K562 (cell line): ENCODE results near the gene OBSCN. TPM values are rescaled to one million over a fixed set of nuclear protein-coding genes. Genes with fewer than 3 reads are reported as not detected.

Experiments
- CHCHD3 ChIP-seq: fragments of 250-450 bp; sonication (Bioruptor Pico); IDR thresholded peaks from 2 replicates; pipeline ENCODE4 v2.1.2; 2022; ENCODE audit warnings: mild to moderate bottlenecking
- COPS2 ChIP-seq: fragments of 450-650 bp; conservative IDR thresholded peaks from 2 replicates; pipeline ENCODE4 v1.6.1; 2016; ENCODE audit warnings: mild to moderate bottlenecking, moderate library complexity
- MECOM ChIP-seq: fragments of 250-450 bp; sonication (Bioruptor Pico); IDR thresholded peaks from 2 replicates; pipeline ENCODE4 v1.8.0; 2022; ENCODE audit warnings: inconsistent platforms
- MXD1 ChIP-seq: fragments of 250-450 bp; sonication (Bioruptor Pico); IDR thresholded peaks from 2 replicates; pipeline ENCODE4 v1.8.0; 2021; ENCODE audit warnings: borderline replicate concordance, mild to moderate bottlenecking, moderate library complexity; ENCODE audit not compliant: poor library complexity, severe bottlenecking
- MYBL2 ChIP-seq, 2 experiments: fragments of 450-650 bp in 1 of 2; sonication (generic) in 1 of 2; formaldehyde crosslinking in 1 of 2; IDR thresholded peaks; 2 replicates each; pipeline versions ENCODE4 v1.6.1 to v1.8.1; 2017 to 2022; ENCODE audit warnings: borderline replicate concordance in 1 of 2, inconsistent platforms in 1 of 2, low read depth in 1 of 2, mild to moderate bottlenecking in 1 of 2, missing genetic modification reagents in 1 of 2, moderate library complexity in 1 of 2
- MYC ChIP-seq, 2 experiments: fragments of 250-450 bp in 1 of 2; sonication (Bioruptor Pico) in 1 of 2; IDR thresholded peaks; 2 replicates each; pipeline versions ENCODE4 v1.5.1 to v1.6.1; 2012 to 2021; ENCODE audit warnings: low read depth in 2 of 2, borderline replicate concordance in 1 of 2, improper control_type of control experiment in 1 of 2, low read length in 1 of 2, mild to moderate bottlenecking in 1 of 2, moderate library complexity in 1 of 2
- NR2C2 ChIP-seq, 2 experiments: fragments of 200-800 bp in 1 of 2; sonication (Bioruptor generic) in 1 of 2; sonication (generic) in 1 of 2; formaldehyde crosslinking in 1 of 2; IDR thresholded peaks; 2 replicates each; pipeline versions ENCODE4 v1.6.1 to v1.8.0; 2016 to 2022; ENCODE audit warnings: mild to moderate bottlenecking in 1 of 2, missing compliant biosample characterization in 1 of 2, missing genetic modification characterization in 1 of 2, missing genetic modification reagents in 1 of 2
- PRPF4 ChIP-seq: fragments of 200-400 bp; formaldehyde crosslinking; IDR thresholded peaks from one replicate; pipeline ENCODE4 v1.6.1; 2017; ENCODE audit warnings: low read length, low read depth, mild to moderate bottlenecking; ENCODE audit not compliant: insufficient read depth, poor library complexity, severe bottlenecking
- PTRF ChIP-seq: fragments of 450-650 bp; IDR thresholded peaks from 2 replicates; pipeline ENCODE4 v1.6.1; 2016; ENCODE audit warnings: mild to moderate bottlenecking, missing genetic modification characterization, missing compliant biosample characterization
- SNRNP70 ChIP-seq: fragments of 200-400 bp; formaldehyde crosslinking; optimal IDR thresholded peaks from 2 replicates; pipeline ENCODE3; 2017; ENCODE audit warnings: low read depth, low read length
- TOE1 ChIP-seq, 2 experiments: fragments of 450-650 bp in 1 of 2; sonication (generic) in 1 of 2; formaldehyde crosslinking in 1 of 2; IDR thresholded peaks; 2 replicates each; pipeline versions ENCODE4 v1.7.1 to v1.8.0; 2016 to 2022; ENCODE audit warnings: borderline replicate concordance in 2 of 2, mild to moderate bottlenecking in 2 of 2, antibody characterized with exemption in 1 of 2, inconsistent platforms in 1 of 2, low read depth in 1 of 2, missing genetic modification reagents in 1 of 2, moderate library complexity in 1 of 2
- ZC3H8 ChIP-seq: fragments of 450-650 bp; IDR thresholded peaks from 2 replicates; pipeline ENCODE4 v1.6.1; 2017
- ZFX ChIP-seq: sonication (generic); formaldehyde crosslinking; IDR thresholded peaks from 2 replicates; pipeline ENCODE4 v1.8.0; 2022; ENCODE audit warnings: mild to moderate bottlenecking, missing genetic modification reagents, moderate library complexity
- ZKSCAN3 ChIP-seq: fragments of 250-450 bp; sonication (Bioruptor Pico); IDR thresholded peaks from 2 replicates; pipeline ENCODE4 v1.4.0; 2020
- ZNF551 ChIP-seq: fragments of 250-450 bp; sonication (Bioruptor Pico); IDR thresholded peaks from 2 replicates; pipeline ENCODE4 v1.5.0; 2021; ENCODE audit warnings: mild to moderate bottlenecking, moderate library complexity
- ZNF780A ChIP-seq: fragments of 250-450 bp; sonication (Bioruptor Pico); IDR thresholded peaks from 2 replicates; pipeline ENCODE4 v1.5.0; 2021; ENCODE audit warnings: mild to moderate bottlenecking
- polyA plus RNA-seq, 8 experiments: library from polyadenylated mRNA; depleted of rRNA in 4 of 8; stranded (reverse) in 5 of 8; unstranded in 3 of 8; fragments of >200 nt; fragmentation: Nextera tagmentation in 2 of 8; fragmentation: Illumina TruSeq in 1 of 8; extraction: Ambion mirVana in 2 of 8; extraction: Trizol in 1 of 8; gene quantifications; 2 replicates each; pipeline versions ENCODE4 v1.2.1 to v1.2.3, GENCODE V29; 2011 to 2014; ENCODE audit warnings: inconsistent platforms in 1 of 8, missing spikeins in 1 of 8
- total RNA-seq, 7 experiments: library from RNA; depleted of rRNA in 6 of 7; stranded (reverse); fragments of >200 nt in 6 of 7; fragmentation: Illumina TruSeq in 2 of 7; extraction: Trizol in 2 of 7; gene quantifications; 2 replicates each; pipeline versions ENCODE4 v1.2.1 to v1.2.3, GENCODE V29; 2011 to 2021; ENCODE audit warnings: low replicate concordance in 1 of 7
- TF ChIP-seq, protein P1 (sequence below), 2 experiments: fragments of 450-650 bp; IDR thresholded peaks; 2 replicates each; pipeline ENCODE4 v1.6.1; 2016; ENCODE audit warnings: mild to moderate bottlenecking in 2 of 2, borderline replicate concordance in 1 of 2, low read depth in 1 of 2, moderate library complexity in 1 of 2

OBSCN gene
- total and polyA plus RNA-seq, 9 of the 15 experiments (the other 6 are each of a cell fraction or from before 2014, with no cell fraction given): 0.18 to 19.7 (median 3.6) TPM

DNA sequence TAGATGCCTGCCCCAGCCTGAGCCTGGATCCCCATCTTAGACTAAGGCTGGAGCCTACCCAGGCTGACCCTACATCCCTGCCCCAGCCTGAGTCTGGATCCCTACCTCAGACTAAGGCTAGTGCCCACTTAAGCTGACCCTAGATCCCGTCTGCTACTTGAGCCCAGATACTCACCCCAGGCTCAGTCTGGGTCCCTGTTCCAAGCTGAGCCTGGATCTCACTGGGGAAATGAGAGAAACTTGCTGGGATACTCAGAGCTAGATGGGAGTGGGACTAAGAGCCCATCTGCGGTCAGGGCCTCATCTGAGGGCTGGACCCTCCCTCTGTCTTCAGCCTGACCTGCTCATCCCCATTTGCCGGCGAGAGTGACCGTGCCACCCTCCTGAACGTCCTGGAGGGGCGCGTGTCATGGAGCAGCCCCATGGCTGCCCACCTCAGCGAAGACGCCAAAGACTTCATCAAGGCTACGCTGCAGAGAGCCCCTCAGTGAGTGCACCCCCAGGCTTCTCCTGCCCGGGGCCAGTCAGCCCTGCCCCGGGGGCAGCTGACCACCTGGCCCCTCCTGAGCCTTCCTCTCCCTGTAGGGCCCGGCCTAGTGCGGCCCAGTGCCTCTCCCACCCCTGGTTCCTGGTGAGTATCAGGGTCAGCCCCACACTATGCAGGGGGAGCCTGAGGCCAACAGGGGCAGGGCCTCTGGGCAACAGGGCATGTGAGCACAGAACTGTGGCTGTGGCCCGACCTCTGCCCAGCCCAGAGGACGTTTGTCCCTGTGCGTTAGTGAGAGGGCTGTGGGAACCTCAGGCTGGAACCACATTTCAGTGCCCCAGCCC, 162.0 kb downstream of the OBSCN start (continued):
- TF ChIP-seq MYBL2 (IDR thresholded peaks at IDR 0.05; ENCODE audit: low read depth) (no peak), MYBL2 (CRISPR knock-in tag; IDR thresholded peaks at IDR 0.05; ENCODE audit: borderline replicate concordance) (no peak), PRPF4 (no peak), ZNF780A (CRISPR knock-in tag) (0 out of 2 replicates have a peak, but pooled peaks have one; percentile 56), ZC3H8 (no peak), MXD1 (CRISPR knock-in tag) (no peak), COPS2 (no peak), SNRNP70 (no peak), ZFX (peak; percentile 50; the same call in 1 of the 2 replicates), ZKSCAN3 (CRISPR knock-in tag) (no peak), NR2C2 (CRISPR knock-in tag; IDR thresholded peaks at IDR 0.05) (no peak), NR2C2 (tag; IDR thresholded peaks at IDR 0.05) (no peak), CHCHD3 (CRISPR knock-in tag) (no peak), MECOM (no peak), MYC (IDR thresholded peaks at IDR 0.05; ENCODE audit: low read depth, low read length) (no peak), MYC (CRISPR knock-in tag; IDR thresholded peaks at IDR 0.05; ENCODE audit: borderline replicate concordance, low read depth) (no peak), ZNF551 (CRISPR knock-in tag) (no peak), TOE1 (IDR thresholded peaks at IDR 0.05; ENCODE audit: borderline replicate concordance) (no peak), TOE1 (CRISPR knock-in tag; IDR thresholded peaks at IDR 0.05; ENCODE audit: borderline replicate concordance, low read depth) (no peak), PTRF (no peak)
- TF ChIP-seq, protein P1, sequence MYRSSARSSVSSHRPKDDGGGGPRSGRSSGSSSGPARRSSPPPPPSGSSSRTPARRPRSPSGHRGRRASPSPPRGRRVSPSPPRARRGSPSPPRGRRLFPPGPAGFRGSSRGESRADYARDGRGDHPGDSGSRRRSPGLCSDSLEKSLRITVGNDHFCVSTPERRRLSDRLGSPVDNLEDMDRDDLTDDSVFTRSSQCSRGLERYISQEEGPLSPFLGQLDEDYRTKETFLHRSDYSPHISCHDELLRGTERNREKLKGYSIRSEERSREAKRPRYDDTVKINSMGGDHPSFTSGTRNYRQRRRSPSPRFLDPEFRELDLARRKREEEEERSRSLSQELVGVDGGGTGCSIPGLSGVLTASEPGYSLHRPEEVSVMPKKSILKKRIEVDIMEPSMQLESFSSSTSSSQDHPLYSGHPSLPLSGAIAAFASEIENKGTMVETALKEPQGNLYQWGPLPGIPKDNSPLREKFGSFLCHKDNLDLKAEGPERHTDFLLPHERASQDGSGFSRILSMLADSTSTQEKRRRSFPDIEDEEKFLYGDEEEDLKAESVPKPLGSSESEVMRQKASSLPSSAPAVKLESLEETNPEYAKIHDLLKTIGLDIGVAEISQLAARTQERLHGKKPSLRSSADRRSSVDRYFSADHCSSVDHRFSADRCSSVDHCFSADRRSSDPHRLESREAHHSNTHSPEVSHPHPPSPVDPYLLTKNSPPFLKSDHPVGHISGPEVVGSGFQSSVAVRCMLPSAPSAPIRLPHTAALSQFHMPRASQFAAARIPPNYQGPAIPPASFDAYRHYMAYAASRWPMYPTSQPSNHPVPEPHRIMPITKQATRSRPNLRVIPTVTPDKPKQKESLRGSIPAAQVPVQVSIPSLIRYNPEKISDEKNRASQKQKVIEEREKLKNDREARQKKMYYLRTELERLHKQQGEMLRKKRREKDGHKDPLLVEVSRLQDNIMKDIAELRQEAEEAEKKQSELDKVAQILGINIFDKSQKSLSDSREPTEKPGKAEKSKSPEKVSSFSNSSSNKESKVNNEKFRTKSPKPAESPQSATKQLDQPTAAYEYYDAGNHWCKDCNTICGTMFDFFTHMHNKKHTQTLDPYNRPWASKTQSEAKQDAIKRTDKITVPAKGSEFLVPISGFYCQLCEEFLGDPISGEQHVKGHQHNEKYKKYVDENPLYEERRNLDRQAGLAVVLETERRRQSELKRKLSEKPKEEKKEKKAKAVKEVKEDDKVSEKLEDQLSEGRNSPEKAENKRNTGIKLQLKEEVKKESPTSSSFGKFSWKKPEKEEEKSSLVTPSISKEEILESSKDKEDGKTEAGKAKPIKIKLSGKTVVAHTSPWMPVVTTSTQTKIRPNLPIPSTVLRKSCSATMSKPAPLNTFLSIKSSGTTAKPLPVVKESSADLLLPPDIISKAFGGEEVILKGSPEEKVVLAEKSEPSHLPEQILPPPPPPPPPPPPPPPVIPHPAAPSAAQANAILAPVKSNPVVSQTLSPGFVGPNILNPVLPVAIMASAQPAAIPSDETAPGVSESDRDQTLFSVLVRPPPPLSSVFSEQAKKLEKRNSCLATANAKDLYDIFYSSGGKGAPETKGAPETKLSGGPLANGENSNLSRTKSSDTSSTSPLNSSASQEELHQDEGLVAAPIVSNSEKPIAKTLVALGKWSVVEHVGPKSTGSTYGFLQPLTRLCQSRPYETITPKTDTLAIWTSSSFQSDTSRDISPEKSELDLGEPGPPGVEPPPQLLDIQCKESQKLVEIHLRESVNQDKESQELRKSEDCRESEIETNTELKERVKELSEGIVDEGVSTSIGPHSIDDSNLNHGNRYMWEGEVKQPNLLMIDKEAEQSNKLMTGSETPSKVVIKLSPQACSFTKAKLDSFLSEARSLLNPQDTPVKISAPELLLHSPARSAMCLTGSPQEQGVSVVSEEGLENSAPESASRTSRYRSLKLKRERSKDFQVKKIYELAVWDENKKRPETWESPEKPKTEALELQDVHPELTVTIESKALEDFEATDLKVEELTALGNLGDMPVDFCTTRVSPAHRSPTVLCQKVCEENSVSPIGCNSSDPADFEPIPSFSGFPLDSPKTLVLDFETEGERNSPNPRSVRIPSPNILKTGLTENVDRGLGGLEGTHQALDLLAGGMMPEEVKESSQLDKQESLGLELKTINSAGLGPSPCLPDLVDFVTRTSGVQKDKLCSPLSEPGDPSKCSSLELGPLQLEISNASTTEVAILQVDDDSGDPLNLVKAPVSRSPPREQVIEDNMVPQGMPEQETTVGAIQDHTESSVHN (IDR thresholded peaks at IDR 0.05; ENCODE audit: borderline replicate concordance in 1 of 2, low read depth in 1 of 2): no peak
